GM12874 (cell line): ENCODE results near the gene KCTD17.

ENCODE experiments used
- TF ChIP-seq, protein P1 (sequence below): IDR thresholded peaks from 2 replicates; pipeline ENCODE4 v1.5.1; 2011; ENCODE audit warnings: low read depth, mild to moderate bottlenecking, control low read depth, low read length, moderate library complexity; ENCODE audit not compliant: insufficient read depth

KCTD17 gene, protein sequence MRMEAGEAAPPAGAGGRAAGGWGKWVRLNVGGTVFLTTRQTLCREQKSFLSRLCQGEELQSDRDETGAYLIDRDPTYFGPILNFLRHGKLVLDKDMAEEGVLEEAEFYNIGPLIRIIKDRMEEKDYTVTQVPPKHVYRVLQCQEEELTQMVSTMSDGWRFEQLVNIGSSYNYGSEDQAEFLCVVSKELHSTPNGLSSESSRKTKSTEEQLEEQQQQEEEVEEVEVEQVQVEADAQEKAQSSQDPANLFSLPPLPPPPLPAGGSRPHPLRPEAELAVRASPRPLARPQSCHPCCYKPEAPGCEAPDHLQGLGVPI

DNA sequence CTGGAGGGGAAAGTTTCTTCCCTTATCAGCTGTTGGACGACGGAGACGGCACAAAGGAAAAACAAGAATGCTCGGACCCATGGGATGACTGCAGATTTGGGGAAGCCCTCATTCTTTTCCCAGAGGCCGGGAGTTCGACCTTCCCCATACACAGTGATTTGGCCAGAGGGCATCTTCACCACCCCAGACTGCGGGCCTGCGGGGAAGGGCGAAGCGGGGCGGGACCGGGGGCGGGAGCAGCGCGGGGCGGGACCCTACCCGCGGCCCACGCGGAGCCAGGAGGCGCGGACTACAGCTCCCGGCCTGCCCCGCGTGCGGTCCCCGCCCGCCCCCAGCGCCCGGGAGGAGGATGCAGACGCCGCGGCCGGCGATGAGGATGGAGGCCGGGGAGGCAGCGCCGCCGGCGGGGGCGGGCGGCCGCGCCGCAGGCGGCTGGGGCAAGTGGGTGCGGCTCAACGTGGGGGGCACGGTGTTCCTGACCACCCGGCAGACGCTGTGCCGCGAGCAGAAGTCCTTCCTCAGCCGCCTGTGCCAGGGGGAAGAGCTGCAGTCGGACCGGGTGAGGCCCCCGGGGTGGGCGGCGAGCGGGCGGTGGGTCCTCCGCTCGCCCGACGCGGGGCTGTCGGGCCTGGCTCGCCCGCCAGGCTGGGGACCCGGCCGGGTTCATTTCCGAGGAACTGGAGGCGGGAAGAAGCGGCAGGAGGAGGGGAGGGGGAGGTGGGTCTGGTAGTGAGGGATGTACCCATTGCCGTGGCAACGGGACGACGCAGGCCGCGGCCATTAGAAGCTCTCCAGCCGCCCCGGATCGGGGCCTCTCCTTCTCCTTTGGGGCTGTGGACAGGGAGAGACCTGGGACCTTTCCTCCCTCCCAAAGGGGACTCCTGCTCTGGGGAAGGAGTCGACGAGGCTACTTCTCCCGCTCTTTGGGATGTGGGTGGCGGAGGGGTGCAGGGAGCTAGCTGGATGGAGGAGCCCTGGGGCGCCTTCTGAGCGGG is at the start of gene KCTD17:
Gene KCTD17, plus strand, starts transcription at position 352 of the 995 bp plus-strand sequence. Its CDS starts 19 bp downstream, at position 371.
- TF ChIP-seq, protein P1, sequence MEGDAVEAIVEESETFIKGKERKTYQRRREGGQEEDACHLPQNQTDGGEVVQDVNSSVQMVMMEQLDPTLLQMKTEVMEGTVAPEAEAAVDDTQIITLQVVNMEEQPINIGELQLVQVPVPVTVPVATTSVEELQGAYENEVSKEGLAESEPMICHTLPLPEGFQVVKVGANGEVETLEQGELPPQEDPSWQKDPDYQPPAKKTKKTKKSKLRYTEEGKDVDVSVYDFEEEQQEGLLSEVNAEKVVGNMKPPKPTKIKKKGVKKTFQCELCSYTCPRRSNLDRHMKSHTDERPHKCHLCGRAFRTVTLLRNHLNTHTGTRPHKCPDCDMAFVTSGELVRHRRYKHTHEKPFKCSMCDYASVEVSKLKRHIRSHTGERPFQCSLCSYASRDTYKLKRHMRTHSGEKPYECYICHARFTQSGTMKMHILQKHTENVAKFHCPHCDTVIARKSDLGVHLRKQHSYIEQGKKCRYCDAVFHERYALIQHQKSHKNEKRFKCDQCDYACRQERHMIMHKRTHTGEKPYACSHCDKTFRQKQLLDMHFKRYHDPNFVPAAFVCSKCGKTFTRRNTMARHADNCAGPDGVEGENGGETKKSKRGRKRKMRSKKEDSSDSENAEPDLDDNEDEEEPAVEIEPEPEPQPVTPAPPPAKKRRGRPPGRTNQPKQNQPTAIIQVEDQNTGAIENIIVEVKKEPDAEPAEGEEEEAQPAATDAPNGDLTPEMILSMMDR = 0 out of 2 replicates have a peak, but pooled peaks have one; percentile 5

DNA sequence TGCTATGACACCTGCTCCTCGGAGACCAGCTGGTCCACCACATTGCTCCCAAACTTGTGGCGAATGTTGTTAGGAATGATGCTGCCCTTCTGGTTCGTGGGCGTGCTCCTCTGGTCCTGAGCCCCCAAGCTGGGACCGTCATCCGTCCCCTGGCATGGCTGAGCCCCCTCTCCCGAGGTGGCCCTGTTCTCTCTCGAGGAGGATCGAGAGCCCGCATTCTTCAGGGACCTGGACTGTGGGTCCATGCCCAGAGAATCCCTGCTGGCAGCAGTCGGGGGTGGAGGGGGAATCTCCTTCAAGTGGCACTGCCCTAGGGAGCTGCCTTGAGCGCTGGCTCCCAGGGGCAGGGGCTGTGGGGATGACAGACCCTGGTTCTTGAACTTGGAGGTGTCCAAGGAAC is 49.7 kb upstream of the KCTD17 start:
- TF ChIP-seq, protein P1 = no peak

DNA sequence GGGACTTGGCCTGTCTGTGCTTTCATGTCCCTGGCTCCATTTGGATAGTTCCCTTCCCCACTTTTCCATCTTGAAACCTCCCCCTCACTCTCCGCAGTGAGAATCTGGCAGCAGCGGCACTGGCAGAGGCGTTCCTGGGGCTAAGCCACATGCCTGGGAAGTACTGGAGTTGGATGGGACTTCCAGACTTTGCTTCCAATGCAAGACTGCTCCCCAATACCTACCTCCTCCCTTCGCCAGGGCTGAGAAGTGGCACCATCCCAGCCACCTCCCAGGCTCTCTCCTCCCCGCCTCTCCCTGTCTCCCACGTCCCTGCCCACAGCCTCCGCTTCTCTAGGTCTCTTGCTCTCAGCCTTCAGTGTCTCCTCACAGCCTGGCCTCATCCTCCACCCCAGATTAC is 48.9 kb upstream of the KCTD17 start:
- TF ChIP-seq, protein P1 = no peak

DNA sequence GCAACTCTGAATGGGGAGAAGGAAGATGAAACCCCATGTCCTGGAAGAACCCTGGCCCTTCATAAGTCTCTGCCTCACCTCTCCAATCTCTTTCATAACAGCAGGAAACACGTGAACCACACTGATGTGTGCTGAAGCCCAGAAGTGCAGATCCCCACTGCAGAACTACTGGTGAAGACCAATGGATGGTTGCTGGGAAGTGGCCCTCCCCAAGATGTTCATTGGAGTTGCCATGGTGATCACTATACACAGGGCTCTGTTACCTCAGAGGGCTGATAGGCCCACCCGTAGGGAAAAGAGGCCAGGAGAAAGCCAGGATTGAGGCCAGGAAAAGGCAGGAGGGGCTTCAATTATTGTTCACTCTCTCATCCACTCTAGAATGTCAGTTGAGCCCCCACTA is 43.9 kb upstream of the KCTD17 start:
- TF ChIP-seq, protein P1 = no peak

DNA sequence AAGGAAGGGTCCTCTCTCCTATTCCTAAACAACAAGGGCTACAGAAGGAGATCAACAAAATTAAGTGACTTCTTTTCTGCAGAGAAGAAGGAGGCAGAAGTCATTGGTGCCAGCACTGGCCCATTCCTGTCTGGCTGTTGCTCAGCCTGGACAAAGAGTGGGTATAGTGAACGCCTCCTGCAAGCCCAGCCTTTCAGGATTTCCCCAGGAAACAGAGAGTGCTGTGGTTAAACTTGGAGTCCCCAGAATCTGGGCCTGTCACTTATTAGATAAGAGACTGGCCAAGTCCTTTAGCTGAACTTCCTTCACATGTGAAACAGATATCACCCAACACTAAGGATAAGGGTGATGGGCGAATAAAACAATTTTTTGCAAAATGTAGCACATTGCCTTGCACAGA is 43.2 kb upstream of the KCTD17 start:
- TF ChIP-seq, protein P1 = no peak

DNA sequence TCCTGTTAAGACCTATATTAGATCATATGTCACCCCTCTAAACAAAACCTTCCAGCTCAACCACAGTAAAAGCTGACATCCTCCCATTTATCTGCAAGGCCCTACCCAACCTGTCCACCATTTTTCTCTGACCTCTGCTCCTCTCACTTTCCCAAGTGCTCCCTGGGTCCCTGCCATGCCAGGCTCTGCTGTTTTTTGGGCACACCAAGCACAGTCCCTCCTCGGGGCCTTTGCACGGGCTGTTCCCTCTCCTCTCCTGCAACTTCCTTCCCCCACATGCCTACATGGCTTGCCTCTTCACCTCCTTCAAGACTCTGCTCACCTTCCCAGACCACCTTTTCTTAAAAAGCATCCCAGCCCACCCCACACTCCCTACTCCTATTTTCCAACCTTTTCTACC is 42.1 kb upstream of the KCTD17 start:
- TF ChIP-seq, protein P1 = no peak

DNA sequence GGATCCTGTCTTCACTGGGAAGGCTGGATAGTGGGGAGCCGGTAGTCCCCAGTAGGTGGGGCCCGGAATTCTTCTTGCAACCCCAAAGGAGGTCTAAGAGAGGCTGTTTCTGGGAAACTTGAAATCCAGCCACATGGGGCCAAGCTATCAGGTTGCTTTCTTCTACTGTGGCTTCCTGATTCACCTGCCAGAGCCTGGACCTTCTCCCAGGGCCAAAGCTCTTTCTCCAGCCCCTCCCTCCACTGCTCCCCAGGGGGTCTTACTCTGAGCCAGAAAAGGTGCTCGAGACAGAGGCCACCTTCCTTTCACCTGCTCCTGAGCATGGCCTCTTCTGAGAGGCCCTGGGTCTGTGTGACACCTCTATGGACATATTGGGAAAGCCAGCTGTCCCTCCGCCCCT is 41.4 kb upstream of the KCTD17 start:
- TF ChIP-seq, protein P1 = no peak
